ENCODE data around the gene CRAT. TPM values are rescaled to one million over a fixed set of nuclear protein-coding genes. Genes with fewer than 3 reads are reported as not detected.
A peak's percentile ranks its signal among the peaks of the same experiment; 100 is the strongest.
"Not testable (repeated sequence)": the region's sequence is repeated elsewhere in the genome, so short reads cannot be mapped to it uniquely, and the experiment has no call there.

Gene CRAT
- total and polyA plus RNA-seq, 2 experiments from 2014 or later, result 4.6 to 9.9 TPM

- H3K4me3 Mint-ChIP-seq, result peak overlapping the region; percentile 90
- H3K4me1 ChIP-seq (ENCODE audit: insufficient read depth); H3K9me2 ChIP-seq (ENCODE audit: insufficient read depth): not testable (repeated sequence)
These were observed 1.9 kb upstream of the CRAT start for GRCh38 chr9:129112526-129112925.

GRCh38 chr9:129111528-129112151 is 1.0 kb upstream of the CRAT start:
- ATAC-seq (peak; percentile 54), DNase-seq (ENCODE audit: low spot score) (peak; percentile 58)
- peak overlapping the region; percentile 99 for H3K27ac ChIP-seq (ENCODE audit: low read depth)
- peak overlapping the region; percentile 86 for H2AFZ ChIP-seq
- peaks cover 13% of the 10 kb centered on the region for H3K4me1 Mint-ChIP-seq
- peak overlapping the region; percentile 96 for H3K4me3 ChIP-seq
- peaks cover 6% of the 10 kb centered on the region; the same call in 1 of the 2 replicates for H3F3A ChIP-seq (replicated peaks; ENCODE audit: low read depth)
- peak overlapping the region; percentile 98 for H3K27ac Mint-ChIP-seq
- peak overlapping the region; percentile 90 for H3K4me3 Mint-ChIP-seq
- H3K9me2 ChIP-seq (ENCODE audit: insufficient read depth), result no peaks in the 10 kb centered on the region
- H4K20me1 ChIP-seq (replicated peaks; ENCODE audit: insufficient read depth), result peaks cover 14% of the 10 kb centered on the region; the same call in 1 of the 2 replicates
- peaks cover 23% of the 10 kb centered on the region for H3K27me3 Mint-ChIP-seq (ENCODE audit: insufficient read depth, low read depth, poor library complexity)
- no peak for TF ChIP-seq ZNF114 (CRISPR knock-in tag; IDR thresholded peaks at IDR 0.05)
- TF ChIP-seq POLR2AphosphoS5 (IDR thresholded peaks at IDR 0.05; ENCODE audit: low read depth), result no peak; the same call in 1 of the 2 replicates
- no peak for TF ChIP-seq JUNB (IDR thresholded peaks at IDR 0.05; ENCODE audit: unreplicated experiment)
- no peak for TF ChIP-seq NANOG (IDR thresholded peaks at IDR 0.05; ENCODE audit: borderline replicate concordance)
- TF ChIP-seq STAT1 (IDR thresholded peaks at IDR 0.05; ENCODE audit: unreplicated experiment), result no peak
- TF ChIP-seq CTCF (conservative IDR thresholded peaks at IDR 0.05; ENCODE audit: low read depth in 2 of 2), result no peak
- TF ChIP-seq EZH2 (IDR thresholded peaks at IDR 0.05; ENCODE audit: low read depth, unreplicated experiment), result no peak
- TF ChIP-seq ZNF462 (CRISPR knock-in tag; IDR thresholded peaks at IDR 0.05), result no peak
- no peak for TF ChIP-seq CREB1 (CRISPR knock-in tag; IDR thresholded peaks at IDR 0.05; ENCODE audit: low read depth)
- H3K9me3 Mint-ChIP-seq, result no peaks in the 10 kb centered on the region
- peak overlapping the region; percentile 98 for H3K4me2 ChIP-seq
- H3K27me3 ChIP-seq (ENCODE audit: insufficient read depth), result peaks cover 18% of the 10 kb centered on the region
- H3K4me1 ChIP-seq (ENCODE audit: insufficient read depth), result peaks cover 8% of the 10 kb centered on the region
- H3K79me2 ChIP-seq (replicated peaks; ENCODE audit: insufficient read depth), result peaks cover 49% of the 10 kb centered on the region
- H3K36me3 Mint-ChIP-seq (ENCODE audit: low read depth), result no peaks in the 10 kb centered on the region; the same call in 1 of the 3 replicates
- no peaks in the 10 kb centered on the region for H3K36me3 ChIP-seq (ENCODE audit: insufficient read depth)

More at GRCh38 chr9:129112526-129112925, 1.9 kb upstream of the CRAT start:
- Mint-ChIP-seq H3K27me3 (ENCODE audit: insufficient read depth, low read depth, poor library complexity) (peaks cover 22% of the 10 kb centered on the region), H3K4me1 (peaks cover 13% of the 10 kb centered on the region), H3K27ac (0 out of 2 replicates have a peak overlapping the region, but pooled peaks have one; percentile 98)
- H3K36me3 ChIP-seq (ENCODE audit: insufficient read depth); ATAC-seq; H3K36me3 Mint-ChIP-seq (ENCODE audit: low read depth); H3K9me3 Mint-ChIP-seq; H2AFZ ChIP-seq; DNase-seq (ENCODE audit: low spot score); H3K27ac ChIP-seq (ENCODE audit: low read depth); H3F3A ChIP-seq (replicated peaks; ENCODE audit: low read depth): not testable (repeated sequence)
- peaks cover 58% of the 10 kb centered on the region for H3K79me2 ChIP-seq (replicated peaks; ENCODE audit: insufficient read depth)
- peaks cover 14% of the 10 kb centered on the region; the same call in 1 of the 2 replicates for H4K20me1 ChIP-seq (replicated peaks; ENCODE audit: insufficient read depth)
- H3K27me3 ChIP-seq (ENCODE audit: insufficient read depth), result peaks cover 18% of the 10 kb centered on the region
- H3K4me3 ChIP-seq, result peak overlapping the region; percentile 96
- H3K4me2 ChIP-seq, result peak overlapping the region; percentile 98

All from GM23338 (cell line).